HEK293 (cell line): ENCODE measurements around the gene WWOX.

Experiments used
- CTCF ChIA-PET: fragments of 350-600 bp; formaldehyde crosslinking; extraction: SDS; loops from one replicate; lab custom pipeline; 2021; ENCODE audit warnings: antibody characterized with exemption; lab: Yijun Ruan, JAX
- POLR2A ChIA-PET: fragments of 300-600 bp; formaldehyde crosslinking; extraction: SDS; loops from one replicate; lab custom pipeline; 2020; ENCODE audit warnings: antibody characterized with exemption, inconsistent platforms; lab: Yijun Ruan, JAX
- H3K27ac ChIP-seq: fragments of 200-500 bp; sonication (Bioruptor generic); 2 replicates; pipeline ENCODE4 v1.5.1; 2014; ENCODE audit warnings: low read depth, low read length, control low read depth, inconsistent platforms; ENCODE audit errors: extremely low read depth
- H3K36me3 ChIP-seq, 2 experiments: fragments of 200-500 bp in 1 of 2; sonication (Bioruptor generic) in 1 of 2; 1 replicate in 1 of 2; 2 replicates in 1 of 2; pipeline ENCODE4 v1.5.1; 2014 to 2017; ENCODE audit warnings: inconsistent platforms in 2 of 2, low read length in 2 of 2; ENCODE audit not compliant: control insufficient read depth in 2 of 2, insufficient read depth in 1 of 2
- H3K4me1 ChIP-seq: fragments of 200-500 bp; sonication (Bioruptor generic); 2 replicates; pipeline ENCODE4 v1.5.1; 2014; ENCODE audit warnings: mild to moderate bottlenecking, low read length, inconsistent platforms; ENCODE audit not compliant: control insufficient read depth, insufficient read depth
- H3K4me3 ChIP-seq: 2 replicates; pipeline ENCODE4 v1.5.1; 2011; ENCODE audit warnings: low read depth, mild to moderate bottlenecking, control low read depth, low read length, moderate library complexity
- H3K9me3 ChIP-seq: fragments of 200-500 bp; sonication (Bioruptor generic); 2 replicates; pipeline ENCODE4 v1.5.1; 2014; ENCODE audit warnings: low read depth, low read length, inconsistent platforms; ENCODE audit not compliant: control insufficient read depth, insufficient read depth
- BCL6B ChIP-seq: fragments of 450-650 bp; formaldehyde crosslinking; IDR thresholded peaks from 2 replicates; pipeline ENCODE4 v1.5.1; 2017; ENCODE audit warnings: missing biosample characterization, missing genetic modification characterization
- GLIS2 ChIP-seq: fragments of 450-650 bp; formaldehyde crosslinking; IDR thresholded peaks from 2 replicates; pipeline ENCODE4 v1.5.1; 2016; ENCODE audit warnings: missing biosample characterization, missing genetic modification characterization
- KLF9 ChIP-seq: fragments of 450-650 bp; formaldehyde crosslinking; IDR thresholded peaks from 2 replicates; pipeline ENCODE4 v1.5.1; 2016; ENCODE audit warnings: missing biosample characterization, missing genetic modification characterization, low read depth
- PRDM2 ChIP-seq: fragments of 450-650 bp; formaldehyde crosslinking; IDR thresholded peaks from 2 replicates; pipeline ENCODE4 v1.5.1; 2016; ENCODE audit warnings: missing biosample characterization, missing genetic modification characterization, borderline replicate concordance
- PRDM4 ChIP-seq: fragments of 450-650 bp; formaldehyde crosslinking; IDR thresholded peaks from 2 replicates; pipeline ENCODE4 v1.5.1; 2017; ENCODE audit warnings: missing biosample characterization, missing genetic modification characterization
- SP7 ChIP-seq: fragments of 450-650 bp; formaldehyde crosslinking; IDR thresholded peaks from 2 replicates; pipeline ENCODE4 v1.5.1; 2016; ENCODE audit warnings: missing biosample characterization, missing genetic modification characterization
- WT1 ChIP-seq: fragments of 450-650 bp; formaldehyde crosslinking; IDR thresholded peaks from 2 replicates; pipeline ENCODE4 v1.5.1; 2016; ENCODE audit warnings: missing biosample characterization, missing genetic modification characterization
- ZNF132 ChIP-seq: fragments of 450-650 bp; formaldehyde crosslinking; IDR thresholded peaks from 2 replicates; pipeline ENCODE4 v1.5.1; 2017; ENCODE audit warnings: missing biosample characterization, missing genetic modification characterization, borderline replicate concordance
- ZNF138 ChIP-seq: fragments of 450-650 bp; formaldehyde crosslinking; IDR thresholded peaks from 2 replicates; pipeline ENCODE4 v1.5.1; 2016; ENCODE audit warnings: missing biosample characterization, missing genetic modification characterization, borderline replicate concordance
- ZNF155 ChIP-seq: fragments of 450-650 bp; formaldehyde crosslinking; IDR thresholded peaks from 2 replicates; pipeline ENCODE4 v1.5.1; 2016; ENCODE audit warnings: missing biosample characterization, missing genetic modification characterization
- ZNF16 ChIP-seq: fragments of 450-650 bp; formaldehyde crosslinking; IDR thresholded peaks from 2 replicates; pipeline ENCODE4 v1.5.1; 2016; ENCODE audit warnings: low read depth, missing biosample characterization, missing genetic modification characterization
- ZNF2 ChIP-seq: fragments of 450-650 bp; formaldehyde crosslinking; IDR thresholded peaks from 2 replicates; pipeline ENCODE4 v1.5.1; 2016; ENCODE audit warnings: missing biosample characterization, missing genetic modification characterization
- ZNF366 ChIP-seq: fragments of 450-650 bp; formaldehyde crosslinking; conservative IDR thresholded peaks from 2 replicates; pipeline ENCODE4 v1.5.1; 2016; ENCODE audit warnings: missing biosample characterization, missing genetic modification characterization
- ZNF37A ChIP-seq: fragments of 450-650 bp; IDR thresholded peaks from 2 replicates; pipeline ENCODE4 v1.5.1; 2018; ENCODE audit warnings: missing biosample characterization, missing genetic modification characterization
- ZNF398 ChIP-seq: fragments of 450-650 bp; formaldehyde crosslinking; IDR thresholded peaks from 2 replicates; pipeline ENCODE4 v1.5.1; 2017; ENCODE audit warnings: missing biosample characterization, missing genetic modification characterization
- ZNF580 ChIP-seq: fragments of 450-650 bp; formaldehyde crosslinking; IDR thresholded peaks from 2 replicates; pipeline ENCODE4 v1.5.1; 2016; ENCODE audit warnings: missing biosample characterization, missing genetic modification characterization
- ZNF654 ChIP-seq: fragments of 450-650 bp; formaldehyde crosslinking; IDR thresholded peaks from 2 replicates; pipeline ENCODE4 v1.5.1; 2016; ENCODE audit warnings: low read depth, missing biosample characterization, missing genetic modification characterization

WWOX gene

GRCh38 chr16:78720416-78720815 lies 621.0 kb downstream of the WWOX start (continued):
- no peak for TF ChIP-seq PRDM2 (tag by site-specific recombination)
- no peak for TF ChIP-seq ZNF155 (tag by site-specific recombination)

- H3K36me3 ChIP-seq, result no peaks in the 10 kb centered on the region
- POLR2A ChIA-PET, result no interaction called here
- no peak overlapping the region for H3K27ac ChIP-seq
- no peaks in the 10 kb centered on the region for H3K4me1 ChIP-seq
- CTCF ChIA-PET, result interaction anchor here (0.6 kb wide), 1 partner anchor 40 kb away, joined by 3 read pairs; no protein-coding TSS in a partner anchor
- no peaks in the 10 kb centered on the region for H3K9me3 ChIP-seq
- no peak overlapping the region for H3K4me3 ChIP-seq
- TF ChIP-seq ZNF654 (tag by site-specific recombination) (no peak), BCL6B (tag by site-specific recombination) (no peak), GLIS2 (no peak), ZNF580 (tag by site-specific recombination) (no peak), ZNF16 (tag by site-specific recombination) (no peak), ZNF132 (tag by site-specific recombination) (no peak), WT1 (tag by site-specific recombination) (no peak), SP7 (tag by site-specific recombination) (no peak), PRDM4 (tag by site-specific recombination) (no peak), ZNF37A (no peak), ZNF366 (tag by site-specific recombination) (no peak), PRDM2 (tag by site-specific recombination) (no peak), ZNF2 (tag by site-specific recombination) (no peak), ZNF398 (tag by site-specific recombination) (no peak), KLF9 (no peak), ZNF138 (tag by site-specific recombination) (no peak)
Measured at GRCh38 chr16:78727536-78727935, 628.1 kb downstream of the WWOX start.
